NK-92 treated with Interleukin-12 subunit alpha and Interleukin-12 subunit beta, amount 100 ng/mL, for 24 hours (cell line): ENCODE measurements around the gene DTNBP1.

Source experiments
- DNase-seq: peaks from one replicate; lab custom pipeline; 2025; lab: John Stamatoyannopoulos, UW

DTNBP1 gene

GRCh38 chr6:15515226-15515625 lies 147.6 kb downstream of the DTNBP1 start:
- no peak for DNase-seq

DNA sequence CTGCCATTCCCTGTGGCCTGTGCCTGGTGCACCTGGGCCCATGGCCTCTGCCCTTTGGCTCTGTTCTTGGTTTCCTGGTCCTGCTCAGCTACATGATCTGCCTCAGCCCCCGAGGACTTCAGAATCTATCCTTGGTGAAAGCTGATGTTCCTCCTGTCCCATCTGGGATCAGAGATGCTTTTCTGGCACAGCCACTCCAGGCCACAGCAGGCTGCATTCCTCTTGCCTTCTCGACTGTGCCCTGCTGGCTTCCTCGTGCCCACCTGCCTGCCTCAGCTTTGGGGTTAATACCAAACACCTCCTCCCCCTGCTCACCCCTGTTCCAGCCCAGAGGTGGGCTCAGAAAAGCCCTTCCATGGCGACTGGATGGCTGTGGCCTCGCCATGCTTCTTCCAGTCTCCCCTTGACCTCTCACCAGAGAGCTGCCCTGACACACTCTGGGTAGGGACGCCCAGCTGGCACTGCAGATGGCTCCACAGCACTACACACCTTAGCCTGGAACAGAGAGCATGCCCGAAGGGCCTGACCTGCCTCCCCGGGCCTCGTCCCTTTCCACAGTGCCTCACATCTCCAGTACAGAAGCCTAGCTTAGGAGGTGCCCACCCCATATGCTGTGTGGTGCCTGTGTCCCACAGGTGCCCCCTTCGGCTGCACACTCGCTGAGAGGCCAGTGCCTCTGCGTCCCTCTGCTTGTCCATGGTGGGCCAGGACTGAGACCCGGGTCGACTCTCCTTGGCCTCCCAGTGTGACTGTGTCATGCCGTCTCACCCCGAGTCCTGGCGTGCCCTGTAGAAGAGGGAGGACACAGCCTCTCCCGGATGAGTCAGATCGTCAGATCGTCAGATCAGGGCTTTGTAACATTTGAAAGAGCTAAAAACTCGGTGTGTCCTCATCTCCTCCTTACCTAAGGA lies 148.8 kb downstream of the DTNBP1 start:
- no peak for DNase-seq

DNA sequence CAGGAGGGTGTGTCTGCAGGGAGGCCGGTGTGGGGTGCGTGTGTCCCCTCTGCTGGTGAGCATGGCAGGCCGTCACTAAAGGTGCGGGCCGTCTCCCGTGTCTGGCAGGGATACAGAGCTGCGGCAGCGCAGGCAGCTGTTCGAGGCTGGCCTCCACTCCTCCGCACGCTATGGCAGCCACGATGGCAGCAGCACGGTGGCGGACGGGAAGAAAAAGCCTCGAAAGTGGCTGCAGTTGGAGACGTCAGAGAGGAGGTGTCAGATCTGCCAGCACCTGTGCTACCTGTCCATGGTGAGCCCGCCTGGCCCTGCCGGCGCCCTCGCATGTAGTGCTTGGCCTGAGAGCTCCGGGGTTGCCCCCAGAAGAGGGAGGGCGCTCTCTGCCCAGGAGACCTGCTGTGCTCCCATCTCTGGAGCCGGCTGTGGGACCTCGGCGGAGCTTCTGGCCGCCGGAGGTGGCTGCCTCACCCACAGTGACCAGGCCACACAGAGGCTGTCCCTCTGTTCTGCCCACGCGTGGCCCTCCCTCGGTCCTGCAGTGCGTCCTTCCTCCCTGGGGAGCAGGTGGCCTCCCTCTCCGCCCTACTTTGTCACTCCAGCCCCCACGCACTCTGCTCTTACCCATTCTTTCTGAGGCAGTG lies 149.6 kb downstream of the DTNBP1 start:
- DNase-seq, result no peak

- no peak for DNase-seq
Observed at GRCh38 chr6:15512721-15513120, 150.1 kb downstream of the DTNBP1 start.

DNA sequence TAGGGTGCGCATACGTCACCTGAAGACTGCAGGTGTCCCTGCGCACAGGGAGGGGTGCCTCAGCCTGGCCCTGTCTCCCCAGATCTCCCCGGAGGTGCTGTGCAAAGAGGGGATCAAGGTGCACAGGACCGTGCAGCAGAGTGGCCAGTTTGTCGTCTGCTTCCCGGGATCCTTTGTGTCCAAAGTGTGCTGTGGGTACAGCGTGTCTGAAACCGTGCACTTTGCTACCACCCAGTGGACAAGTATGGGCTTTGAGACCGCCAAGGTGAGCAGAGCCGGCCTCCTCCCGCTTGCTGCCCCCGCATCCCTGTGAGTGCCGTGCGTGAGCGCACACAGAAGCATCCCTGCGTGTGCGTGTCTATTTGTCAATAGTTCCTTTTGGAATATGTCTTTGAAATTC lies 150.7 kb downstream of the DTNBP1 start:
- no peak for DNase-seq

DNA sequence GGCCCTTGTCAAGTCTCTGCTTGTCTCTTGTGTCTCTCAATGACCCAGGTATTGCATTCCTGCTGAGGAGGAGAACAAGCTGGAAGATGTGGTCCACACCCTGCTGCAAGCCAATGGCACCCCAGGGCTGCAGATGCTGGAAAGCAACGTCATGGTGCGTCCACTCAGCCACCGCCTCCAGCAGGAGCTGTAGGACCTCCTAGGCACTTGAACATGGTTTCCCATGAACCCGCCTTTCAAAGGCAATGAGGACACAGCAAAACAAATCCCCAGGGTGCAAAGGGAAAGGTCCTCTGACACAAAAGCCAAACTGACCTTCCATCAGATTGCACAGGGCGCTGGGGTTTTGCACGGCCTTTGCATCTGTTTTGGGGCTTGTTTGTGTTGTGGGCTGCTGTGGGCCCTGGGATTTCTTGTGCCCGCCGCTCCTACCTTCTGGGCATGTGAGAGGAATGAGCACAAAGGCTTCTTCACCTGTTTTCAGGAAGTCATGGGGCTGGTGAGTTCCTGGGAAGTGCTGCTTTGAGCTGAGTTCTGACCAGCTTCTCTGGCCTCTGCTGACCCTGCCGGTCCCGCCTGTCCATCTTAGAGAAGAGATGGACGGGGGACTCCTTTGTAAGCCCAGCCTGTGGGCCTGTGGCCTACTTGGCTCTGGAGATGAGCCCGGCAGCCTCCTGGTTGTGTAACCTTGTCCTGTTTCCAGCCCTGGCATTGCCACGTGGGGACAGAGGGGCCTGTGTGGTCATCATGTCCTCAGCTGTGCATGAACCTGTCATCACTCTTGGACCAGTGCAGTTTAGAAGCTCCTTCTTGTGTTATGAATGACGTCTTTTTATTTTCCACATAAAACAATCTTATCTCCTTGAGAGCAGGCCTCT lies 151.3 kb downstream of the DTNBP1 start:
- DNase-seq, result no peak

- no peak for DNase-seq
Observed at GRCh38 chr6:15510536-15511247, 152.1 kb downstream of the DTNBP1 start.

- no peak for DNase-seq
Observed at GRCh38 chr6:15510121-15510520, 152.7 kb downstream of the DTNBP1 start.

GRCh38 chr6:15509335-15509933 lies 153.4 kb downstream of the DTNBP1 start:
- no peak for DNase-seq

DNA sequence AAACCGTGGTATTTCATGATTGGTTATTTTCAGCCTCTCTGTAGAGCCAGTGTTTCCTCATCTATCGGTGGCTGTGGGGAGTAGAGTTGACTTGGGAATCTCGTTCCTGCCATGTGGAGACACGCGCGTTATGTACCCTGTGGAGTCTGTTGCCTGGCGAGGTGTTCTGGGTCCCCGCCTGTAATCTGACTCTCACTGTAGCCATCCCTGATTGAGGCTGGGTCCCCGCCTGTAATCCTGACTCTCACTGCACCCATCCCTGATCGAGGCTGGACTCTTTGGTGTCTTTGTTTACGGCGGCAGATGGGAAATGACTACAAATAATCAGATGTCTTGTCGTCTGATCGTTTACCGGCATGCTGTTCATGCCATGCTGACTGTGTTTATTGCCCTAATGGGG lies 153.9 kb downstream of the DTNBP1 start:
- no peak for DNase-seq

- DNase-seq, result no peak
Observed at GRCh38 chr6:15508441-15508871, 154.4 kb downstream of the DTNBP1 start.

GRCh38 chr6:15507746-15508145 lies 155.1 kb downstream of the DTNBP1 start:
- DNase-seq, result no peak

DNA sequence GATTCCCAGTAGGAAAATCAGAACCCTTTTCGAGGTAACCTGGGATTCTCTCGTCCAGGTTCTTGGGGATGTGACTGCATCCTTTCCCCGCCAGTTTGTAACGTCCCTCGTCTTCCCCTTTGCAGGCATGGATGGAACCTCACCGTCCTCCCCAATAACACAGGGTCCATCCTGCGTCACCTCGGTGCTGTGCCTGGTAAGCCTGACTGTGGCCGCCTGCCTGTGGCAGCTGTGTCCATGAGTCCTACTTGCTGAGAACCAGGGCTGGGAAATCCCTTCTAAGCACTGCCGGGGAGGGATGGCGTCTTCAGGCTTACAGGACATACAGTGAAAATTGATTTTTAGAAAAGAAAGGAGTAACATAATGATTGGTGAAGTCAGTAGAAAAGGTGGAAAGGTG lies 155.6 kb downstream of the DTNBP1 start:
- DNase-seq, result no peak

DNA sequence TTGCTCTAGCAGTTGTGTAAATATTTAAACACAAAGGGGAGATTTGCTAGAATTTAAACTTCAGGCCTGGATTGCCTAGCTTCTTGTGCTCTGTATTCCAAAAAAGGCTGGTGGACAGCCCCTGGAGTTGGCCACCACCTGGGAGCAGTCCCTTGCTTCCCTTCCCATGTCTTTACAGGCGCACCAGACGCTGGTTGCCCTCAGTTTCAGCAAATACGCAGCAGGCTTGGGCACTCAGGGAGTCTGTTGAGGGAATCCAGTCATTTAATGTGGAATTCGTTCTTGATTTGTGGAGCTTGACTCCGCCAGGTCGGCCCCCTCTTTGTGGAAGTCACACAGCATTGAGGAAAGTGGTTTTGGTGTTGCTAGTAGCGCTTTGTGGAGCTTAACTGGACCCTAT lies 156.8 kb downstream of the DTNBP1 start:
- no peak for DNase-seq

GRCh38 chr6:15505463-15505918 lies 157.3 kb downstream of the DTNBP1 start:
- DNase-seq, result no peak

- no peak for DNase-seq
Observed at GRCh38 chr6:15504581-15505350, 158.1 kb downstream of the DTNBP1 start.

GRCh38 chr6:15504040-15504495 lies 158.8 kb downstream of the DTNBP1 start:
- DNase-seq, result no peak

DNA sequence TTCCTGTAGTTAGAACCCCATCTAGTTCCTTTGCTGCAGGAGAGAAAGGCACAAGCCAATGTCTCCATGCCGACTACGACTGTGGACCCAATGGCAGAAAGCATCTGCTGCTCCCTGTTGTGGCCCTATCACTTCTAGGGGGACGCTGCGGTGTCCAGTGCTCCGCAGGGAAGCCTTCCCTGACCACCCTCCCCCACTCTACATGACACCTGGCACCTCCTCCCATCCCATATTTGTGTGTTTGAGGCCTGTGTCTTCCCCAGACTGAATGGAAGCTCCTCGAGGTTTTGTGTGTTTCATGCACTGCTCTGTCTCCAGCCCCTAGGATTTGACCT lies 159.5 kb downstream of the DTNBP1 start:
- no peak for DNase-seq

GRCh38 chr6:15502446-15503345 lies 160.1 kb downstream of the DTNBP1 start:
- DNase-seq, result no peak
